ENCODE data around the gene CDH13. TPM values are rescaled to one million over a fixed set of nuclear protein-coding genes. Genes with fewer than 3 reads are reported as not detected.

Gene CDH13
- total RNA-seq, 1 donor from 2014 or later = 14.3 TPM

- H3K27ac ChIP-seq = no peak overlapping the region
- H3K9me3 ChIP-seq = no peaks in the 10 kb centered on the region
- ATAC-seq (no peak), DNase-seq (no peak)
- TF ChIP-seq, protein P1, sequence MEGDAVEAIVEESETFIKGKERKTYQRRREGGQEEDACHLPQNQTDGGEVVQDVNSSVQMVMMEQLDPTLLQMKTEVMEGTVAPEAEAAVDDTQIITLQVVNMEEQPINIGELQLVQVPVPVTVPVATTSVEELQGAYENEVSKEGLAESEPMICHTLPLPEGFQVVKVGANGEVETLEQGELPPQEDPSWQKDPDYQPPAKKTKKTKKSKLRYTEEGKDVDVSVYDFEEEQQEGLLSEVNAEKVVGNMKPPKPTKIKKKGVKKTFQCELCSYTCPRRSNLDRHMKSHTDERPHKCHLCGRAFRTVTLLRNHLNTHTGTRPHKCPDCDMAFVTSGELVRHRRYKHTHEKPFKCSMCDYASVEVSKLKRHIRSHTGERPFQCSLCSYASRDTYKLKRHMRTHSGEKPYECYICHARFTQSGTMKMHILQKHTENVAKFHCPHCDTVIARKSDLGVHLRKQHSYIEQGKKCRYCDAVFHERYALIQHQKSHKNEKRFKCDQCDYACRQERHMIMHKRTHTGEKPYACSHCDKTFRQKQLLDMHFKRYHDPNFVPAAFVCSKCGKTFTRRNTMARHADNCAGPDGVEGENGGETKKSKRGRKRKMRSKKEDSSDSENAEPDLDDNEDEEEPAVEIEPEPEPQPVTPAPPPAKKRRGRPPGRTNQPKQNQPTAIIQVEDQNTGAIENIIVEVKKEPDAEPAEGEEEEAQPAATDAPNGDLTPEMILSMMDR (IDR thresholded peaks at IDR 0.05) = no peak
- no peaks in the 10 kb centered on the region for H3K4me1 ChIP-seq
- no peaks in the 10 kb centered on the region for H3K27me3 ChIP-seq (ENCODE audit: low read depth)
- intact Hi-C loops (cut with DNase I) = no loop called here
- H3K4me3 ChIP-seq = no peak overlapping the region
- H3K36me3 ChIP-seq = no peaks in the 10 kb centered on the region
Measured at GRCh38 chr16:83272843-83273242, 646.1 kb downstream of the CDH13 start.

- TF ChIP-seq, protein P1 (IDR thresholded peaks at IDR 0.05) = no peak
- Histone ChIP-seq H3K27me3 (ENCODE audit: low read depth) (no peaks in the 10 kb centered on the region), H3K9me3 (no peaks in the 10 kb centered on the region), H3K4me1 (no peaks in the 10 kb centered on the region), H3K4me3 (no peak overlapping the region), H3K36me3 (no peaks in the 10 kb centered on the region), H3K27ac (no peak overlapping the region)
- DNase-seq (no peak), ATAC-seq (no peak)
- intact Hi-C loops (cut with DNase I) = no loop called here
Measured at GRCh38 chr16:83273504-83274173, 646.9 kb downstream of the CDH13 start.

GRCh38 chr16:83279251-83279650, 652.5 kb downstream of the CDH13 start:
- Histone ChIP-seq H3K9me3 (no peaks in the 10 kb centered on the region), H3K27me3 (ENCODE audit: low read depth) (no peaks in the 10 kb centered on the region), H3K4me1 (no peaks in the 10 kb centered on the region), H3K27ac (no peak overlapping the region), H3K4me3 (no peak overlapping the region), H3K36me3 (no peaks in the 10 kb centered on the region)
- DNase-seq (no peak), ATAC-seq (no peak)
- intact Hi-C loops (cut with DNase I) = no loop called here
- TF ChIP-seq, protein P1 (IDR thresholded peaks at IDR 0.05) = no peak

GRCh38 chr16:83285921-83286320, 659.2 kb downstream of the CDH13 start:
- Histone ChIP-seq H3K4me1 (no peaks in the 10 kb centered on the region), H3K4me3 (no peak overlapping the region), H3K36me3 (no peaks in the 10 kb centered on the region), H3K27me3 (ENCODE audit: low read depth) (no peaks in the 10 kb centered on the region), H3K27ac (no peak overlapping the region), H3K9me3 (no peaks in the 10 kb centered on the region)
- no peak for DNase-seq
- intact Hi-C loops (cut with DNase I) = no loop called here
- TF ChIP-seq, protein P1 (IDR thresholded peaks at IDR 0.05) = no peak
- no peak for ATAC-seq

DNA sequence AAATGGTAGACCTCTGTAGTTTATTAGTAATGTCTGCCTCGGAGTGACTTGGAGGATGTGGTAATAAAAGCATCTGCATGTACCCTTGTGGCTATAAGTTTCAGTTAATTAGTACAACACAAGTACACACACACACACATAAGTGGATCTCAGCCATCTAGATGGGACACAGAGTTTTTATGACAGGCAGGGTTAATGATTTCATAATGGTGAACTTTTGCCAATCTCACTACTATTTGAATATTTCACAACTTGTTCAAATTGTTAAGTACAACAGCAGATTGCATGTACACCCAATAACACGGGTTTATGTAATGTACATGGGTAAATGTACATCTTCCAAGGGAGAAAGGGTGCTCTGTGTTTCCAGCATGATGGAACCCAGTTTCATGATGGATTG, 669.7 kb downstream of the CDH13 start:
- intact Hi-C loops (cut with DNase I) = no loop called here
- Histone ChIP-seq H3K4me3 (no peak overlapping the region), H3K27me3 (ENCODE audit: low read depth) (no peaks in the 10 kb centered on the region), H3K4me1 (no peaks in the 10 kb centered on the region), H3K36me3 (no peaks in the 10 kb centered on the region), H3K27ac (no peak overlapping the region), H3K9me3 (no peaks in the 10 kb centered on the region)
- ATAC-seq (peak in 1 of 2 donors; percentile 33), DNase-seq (no peak)
- TF ChIP-seq, protein P1 (IDR thresholded peaks at IDR 0.05) = no peak
